Keratinocyte (primary cell): Measurements from ENCODE around the gene TEKT5.

Experiments used
- CTCF ChIP-seq, 3 experiments: IDR thresholded peaks in 1 of 3; conservative IDR thresholded peaks in 1 of 3; optimal IDR thresholded peaks in 1 of 3; 2 replicates in 2 of 3; 3 replicates in 1 of 3; pipeline versions ENCODE3 to v1.5.1; 2011; ENCODE audit warnings: low read length in 3 of 3, mild to moderate bottlenecking in 3 of 3, moderate library complexity in 2 of 3, control low read depth in 1 of 3, inconsistent platforms in 1 of 3; ENCODE audit not compliant: insufficient read depth in 2 of 3; ENCODE audit errors: extremely low read depth in 1 of 3
- EZH2 ChIP-seq: IDR thresholded peaks from one replicate; pipeline ENCODE4 v1.6.1; 2012; ENCODE audit warnings: inconsistent platforms, mild to moderate bottlenecking, low read length, moderate library complexity

- TF ChIP-seq EZH2 (no peak), CTCF (optimal IDR thresholded peaks at IDR 0.05 in 1 of 3, IDR thresholded peaks at IDR 0.05 in 1 of 3, conservative IDR thresholded peaks at IDR 0.05 in 1 of 3; ENCODE audit: extremely low read depth in 1 of 3, insufficient read depth in 2 of 3, low read length in 3 of 3) (no peak)
Observed at GRCh38 chr16:10694306-10694705, 424 bp downstream of the TEKT5 start.
